Stimulated activated CD4-positive, alpha-beta T cell treated with anti-CD3 and anti-CD28 coated beads, TNF-alpha, amount 100 ng/mL, for 48 hours (primary cell): ENCODE data around the gene SMTNL2.
A peak's percentile ranks its signal among the peaks of the same experiment; 100 is the strongest.

ENCODE experiments used
- DNase-seq, 3 donors: peaks; one replicate each; pipeline ENCODE4 v3.0.0-alpha.2; 2020; ENCODE audit warnings: low read depth in 3 of 3

Gene SMTNL2

DNA sequence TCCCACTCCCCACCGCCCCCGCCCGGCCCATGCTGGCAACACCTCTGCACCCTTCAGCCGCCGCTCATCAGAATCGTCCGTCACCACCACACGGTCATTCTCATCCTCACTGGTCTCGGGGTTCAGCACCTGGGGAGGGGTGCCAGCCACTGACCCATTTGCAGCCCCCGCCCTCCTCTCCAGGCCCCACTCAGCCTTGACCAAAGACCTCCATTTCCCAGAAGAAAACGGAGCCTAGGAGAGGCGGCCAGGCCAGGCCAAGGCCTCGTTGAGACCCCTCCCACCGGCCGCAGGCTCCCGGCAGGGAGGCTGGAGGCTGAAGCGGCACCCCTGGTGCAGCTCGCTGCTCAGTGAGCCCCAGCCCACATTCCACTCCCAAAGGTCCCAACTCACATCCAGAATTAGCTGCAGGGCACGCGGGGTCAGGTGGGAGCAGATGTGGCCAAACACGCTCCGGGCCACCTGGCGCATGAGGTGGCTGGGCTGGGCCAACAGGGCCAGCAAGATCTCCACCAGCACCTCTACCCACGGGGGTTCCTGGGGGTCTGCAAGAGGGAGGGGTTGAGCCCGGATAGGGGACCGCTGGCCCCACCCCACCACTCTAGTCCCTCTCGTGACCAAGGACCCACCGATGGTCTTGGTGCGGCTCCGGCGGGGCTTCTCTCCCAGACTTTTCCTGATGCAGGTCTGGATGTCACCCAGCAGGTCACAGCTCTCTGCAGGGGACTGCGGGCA, 38.9 kb upstream of the SMTNL2 start:
- DNase-seq: no peak

DNA sequence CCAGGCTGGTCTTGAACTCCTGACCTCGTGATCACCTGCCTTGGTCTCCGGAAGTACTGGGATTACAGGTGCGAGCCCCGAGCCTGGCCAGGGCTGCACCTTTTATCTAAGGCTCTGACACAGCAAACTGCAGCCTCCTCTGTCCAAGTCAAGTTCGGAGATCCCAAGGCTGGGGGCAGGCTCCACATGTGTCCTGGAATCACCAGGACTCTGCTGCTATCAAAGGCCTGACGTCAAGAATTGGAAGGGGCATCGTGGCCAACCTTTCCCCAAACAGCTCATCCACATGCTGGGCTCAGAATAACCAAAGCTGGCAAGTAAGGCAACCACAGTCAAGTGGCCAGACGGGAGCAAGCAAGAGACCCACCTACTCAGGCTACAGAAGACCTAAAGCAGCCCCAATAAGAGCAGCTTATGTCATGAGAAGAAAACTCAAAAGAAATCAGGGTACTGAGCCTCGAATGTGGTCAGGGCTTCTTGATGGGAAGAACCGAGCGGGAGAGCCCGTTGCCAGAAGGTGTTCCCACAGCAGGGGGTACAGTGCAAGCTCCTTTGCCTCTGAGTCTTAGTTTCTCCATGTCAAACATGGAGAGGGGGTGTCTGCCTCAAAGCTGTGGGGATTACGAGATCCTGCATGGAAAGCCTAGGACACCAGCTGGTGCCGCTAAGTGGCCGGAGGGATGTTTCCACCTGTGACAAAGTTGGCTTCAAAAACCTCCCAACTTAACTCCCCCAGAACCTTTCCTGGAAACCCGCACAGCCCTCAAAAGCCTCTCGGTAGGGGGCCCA, 37.0 kb upstream of the SMTNL2 start:
- DNase-seq: no peak

GRCh38 chr17:4548061-4548461, 36.3 kb upstream of the SMTNL2 start:
- DNase-seq: no peak

DNA sequence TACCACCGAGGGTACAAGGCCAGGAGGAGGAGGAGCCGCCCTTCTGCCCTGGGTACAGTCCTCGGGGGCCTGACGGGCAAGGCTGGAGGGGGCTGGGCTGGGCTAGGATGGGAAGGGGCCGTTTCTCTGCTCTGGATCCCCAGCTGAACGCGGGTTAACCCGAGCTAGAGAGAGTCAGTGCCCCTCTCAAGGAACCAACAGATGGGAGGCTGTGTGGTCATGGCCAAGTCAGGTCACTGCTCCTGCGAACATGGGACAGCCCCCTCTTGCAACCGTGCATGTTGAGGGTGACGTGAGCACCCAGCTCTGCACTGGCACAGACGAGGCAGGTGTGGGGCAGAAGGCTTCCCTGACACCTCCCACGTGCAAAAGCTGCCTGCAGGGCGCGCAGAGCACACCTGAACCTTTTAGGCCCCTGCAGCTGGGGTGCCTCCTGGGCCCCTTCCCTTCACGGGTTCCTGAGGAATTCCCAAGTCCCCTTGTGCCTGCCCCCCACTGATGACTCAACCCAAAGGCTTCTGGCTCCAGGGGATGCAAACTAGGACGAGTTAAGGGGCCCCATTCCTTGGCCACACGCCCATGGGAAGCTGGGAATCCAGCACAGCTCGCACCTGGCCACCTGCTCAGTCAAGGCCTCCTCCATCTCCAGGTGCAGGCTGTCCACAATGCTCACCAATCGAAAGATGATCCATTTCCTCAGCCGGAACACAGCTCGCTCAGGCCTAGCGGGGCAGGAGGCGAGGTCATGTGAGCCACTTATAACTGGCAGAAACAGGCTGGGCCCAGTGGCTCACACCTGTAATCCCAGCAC, 35.4 kb upstream of the SMTNL2 start:
- no peak for DNase-seq

DNA sequence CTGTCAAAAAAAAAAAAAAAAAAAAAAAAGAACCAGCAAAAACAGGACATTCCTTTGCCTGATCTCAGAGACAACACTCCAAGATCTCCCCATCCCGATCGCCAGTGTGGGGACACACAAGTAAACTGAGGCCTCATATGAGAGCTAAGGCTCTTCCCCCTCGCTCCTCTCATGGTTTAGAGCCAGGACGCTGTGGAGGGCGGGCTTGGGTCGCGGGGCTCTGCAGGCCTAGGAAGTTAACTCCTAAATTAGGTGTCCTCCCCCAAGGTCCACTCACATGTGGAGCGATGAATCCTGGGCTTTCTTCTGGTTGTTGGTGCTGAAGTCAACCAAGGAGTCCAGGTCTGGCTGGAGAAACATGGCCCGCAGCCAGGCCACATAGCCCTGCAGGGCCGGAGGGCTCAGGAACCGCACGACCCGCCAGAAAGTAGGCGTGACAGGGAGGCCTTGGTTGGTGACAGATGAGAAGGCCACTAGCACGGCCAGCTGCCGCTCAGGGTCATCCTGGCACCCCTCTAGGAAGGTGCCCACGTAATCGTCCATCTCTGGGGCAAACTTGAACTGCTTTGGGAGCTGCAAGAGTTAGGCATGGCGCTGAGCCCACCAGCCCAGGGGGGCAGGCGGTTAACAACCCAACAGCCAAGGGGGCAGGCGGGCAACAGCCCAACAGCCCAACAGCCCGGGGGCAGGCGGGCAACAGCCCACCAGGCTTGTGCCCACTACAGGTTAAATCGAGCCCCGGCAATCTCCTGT, 34.4 kb upstream of the SMTNL2 start:
- no peak for DNase-seq

DNA sequence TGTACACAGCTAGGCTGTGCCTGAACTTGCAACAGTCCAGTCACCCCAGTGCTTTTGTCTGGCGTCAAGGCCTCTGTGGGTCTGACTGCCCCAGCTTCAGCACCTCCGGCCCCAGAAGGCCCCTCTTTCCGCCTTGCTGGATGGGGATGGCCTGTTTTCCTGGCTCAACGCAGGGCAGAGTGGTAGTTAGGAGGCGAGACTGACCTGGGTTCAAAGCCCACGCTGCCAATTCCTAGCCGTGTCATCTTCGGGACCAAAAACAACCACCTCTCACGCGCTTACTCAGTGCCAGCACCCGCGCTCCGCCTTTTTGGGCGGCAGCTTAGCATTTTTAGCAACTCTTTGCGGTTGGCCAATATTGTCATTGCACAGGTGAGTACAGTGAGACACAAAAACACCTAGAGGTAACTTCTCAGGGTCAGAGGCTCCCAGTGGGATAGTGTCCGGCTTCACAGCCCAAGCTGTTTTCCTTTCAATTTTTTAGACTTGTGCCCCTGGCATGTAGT, 33.7 kb upstream of the SMTNL2 start:
- no peak for DNase-seq

GRCh38 chr17:4551141-4551540, 33.2 kb upstream of the SMTNL2 start:
- DNase-seq: peak in 1 of 3 donors; percentile 37

- DNase-seq: no peak
These were observed 32.4 kb upstream of the SMTNL2 start for GRCh38 chr17:4551796-4552525.

DNA sequence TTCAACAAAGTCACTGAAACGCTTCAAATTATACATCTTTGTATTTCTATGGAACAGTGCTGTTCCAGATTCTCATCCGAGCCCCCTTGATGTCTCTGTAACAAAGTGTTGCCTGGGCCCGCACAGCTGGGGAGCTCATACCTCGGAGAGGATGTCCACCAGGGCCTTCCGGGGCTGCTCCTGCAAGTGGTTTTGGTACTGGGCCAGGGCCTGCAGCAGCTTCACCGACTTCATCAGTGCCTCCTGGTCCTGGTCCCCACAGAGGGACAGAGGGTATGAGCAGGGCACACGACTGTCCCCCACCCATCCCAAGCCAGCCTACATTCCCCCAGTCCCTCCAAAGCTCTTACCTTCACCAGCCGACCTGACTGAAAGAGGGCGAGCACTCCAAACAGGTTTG, 30.7 kb upstream of the SMTNL2 start:
- DNase-seq: no peak

GRCh38 chr17:4554441-4554996, 29.8 kb upstream of the SMTNL2 start:
- DNase-seq: no peak

GRCh38 chr17:4554997-4555799, 29.1 kb upstream of the SMTNL2 start, which contains the start of gene MYBBP1A:
MYBBP1A (minus strand) TSS chr17:4555384; CDS start chr17:4555324, 60 bp downstream.
- DNase-seq: peak; percentile 95 to 97 (median 96)

GRCh38 chr17:4555873-4556759, 28.2 kb upstream of the SMTNL2 start:
- no peak for DNase-seq

DNA sequence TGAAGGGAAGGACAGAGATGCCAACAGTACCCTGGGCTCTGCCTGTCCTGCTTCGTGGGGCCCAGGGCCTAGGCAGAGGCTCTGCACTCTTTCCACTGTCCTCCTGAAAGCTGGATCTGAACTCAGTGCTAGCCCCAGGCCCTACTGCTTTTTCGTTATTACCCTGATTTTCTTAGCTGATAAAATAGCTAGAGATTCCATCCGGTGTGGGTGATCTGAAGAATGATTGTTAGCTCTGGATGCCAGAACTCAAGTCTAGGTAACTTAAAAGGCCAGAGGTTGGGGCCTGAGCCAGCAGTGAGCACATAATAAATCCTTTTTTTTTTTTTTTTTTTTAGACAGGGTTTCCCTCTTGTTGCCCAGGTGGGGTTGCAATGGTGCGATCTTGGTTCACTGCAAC, 27.3 kb upstream of the SMTNL2 start:
- DNase-seq: no peak

GRCh38 chr17:4557626-4558346, 26.5 kb upstream of the SMTNL2 start:
- no peak for DNase-seq

- DNase-seq: no peak
These were observed 25.9 kb upstream of the SMTNL2 start for GRCh38 chr17:4558347-4558971.

- no peak for DNase-seq
These were observed 25.1 kb upstream of the SMTNL2 start for GRCh38 chr17:4559139-4559791.

GRCh38 chr17:4559966-4560365, 24.4 kb upstream of the SMTNL2 start:
- no peak for DNase-seq
